ENCODE data around the gene WFDC8. TPM values are rescaled to one million over a fixed set of nuclear protein-coding genes. Genes with fewer than 3 reads are reported as not detected.
"Not testable (repeated sequence)": the region's sequence is repeated elsewhere in the genome, so short reads cannot be mapped to it uniquely, and the experiment has no call there.

Gene WFDC8
- total RNA-seq: not detected
- long read RNA-seq: 0 reads

- ATAC-seq: no peak
- intact Hi-C loops (cut with micrococcal nuclease): no loop called here
- DNase-seq: no peak
Observed at GRCh38 chr20:45579184-45579583, at the start of gene WFDC8. TSS of gene WFDC8 (minus strand) at chr20:45579284. CDS start at chr20:45579247, 37 bp downstream.

GRCh38 chr20:45626540-45626939 is 47.5 kb upstream of the WFDC8 start:
- DNase-seq (no peak), ATAC-seq (no peak)
- intact Hi-C loops (cut with micrococcal nuclease): no loop called here

GRCh38 chr20:45621593-45621992 is 42.5 kb upstream of the WFDC8 start:
- ATAC-seq (no peak), DNase-seq (no peak)
- intact Hi-C loops (cut with micrococcal nuclease): no loop called here

DNA sequence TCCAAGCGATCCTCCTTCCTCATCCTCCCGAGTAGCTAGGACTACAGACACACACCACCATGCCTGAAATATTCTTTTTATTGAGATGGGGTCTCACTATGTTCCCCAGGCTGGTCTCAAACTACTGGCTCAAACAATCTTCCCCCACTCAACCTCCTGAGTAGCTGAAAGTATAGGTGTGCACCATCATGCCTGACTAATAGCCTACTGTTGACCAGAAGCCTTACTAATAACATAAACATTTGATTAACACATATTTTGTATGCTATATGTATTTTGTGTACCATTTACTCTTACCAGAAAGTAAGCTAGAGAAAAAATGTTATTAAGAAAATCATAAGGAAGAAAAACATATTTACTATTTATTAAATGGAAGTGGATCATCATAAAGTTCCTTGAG is 38.5 kb upstream of the WFDC8 start:
- intact Hi-C loops (cut with micrococcal nuclease): no loop called here
- DNase-seq (no peak), ATAC-seq (no peak)

DNA sequence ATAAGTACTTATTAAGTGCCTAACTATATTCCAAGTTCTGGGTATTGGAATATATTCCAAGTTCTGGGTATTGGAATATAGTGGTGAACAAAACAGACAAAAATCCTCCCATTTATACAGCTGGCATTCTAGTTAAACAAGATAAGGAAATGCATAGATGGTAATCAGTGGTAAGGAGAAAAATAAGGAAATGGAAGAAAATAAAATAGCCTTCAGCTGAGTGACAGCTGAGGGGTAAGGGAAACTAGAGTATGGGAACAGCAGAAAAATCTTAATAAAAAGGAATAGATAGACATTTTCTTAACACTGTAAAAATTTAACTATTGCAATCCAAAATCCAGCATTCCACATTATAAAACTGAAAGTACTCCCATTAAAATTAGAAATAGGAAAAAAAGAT is 33.2 kb upstream of the WFDC8 start:
- intact Hi-C loops (cut with micrococcal nuclease): no loop called here
- ATAC-seq (no peak), DNase-seq (no peak)

- DNase-seq: no peak
- ATAC-seq: no peak
- intact Hi-C loops (cut with micrococcal nuclease): no loop called here
Observed at GRCh38 chr20:45611054-45611453, 32.0 kb upstream of the WFDC8 start.

GRCh38 chr20:45607810-45608209 is 28.7 kb upstream of the WFDC8 start:
- intact Hi-C loops (cut with micrococcal nuclease): no loop called here
- ATAC-seq (no peak), DNase-seq (no peak)

GRCh38 chr20:45595235-45595634 is 16.2 kb upstream of the WFDC8 start:
- intact Hi-C loops (cut with micrococcal nuclease): no loop called here
- ATAC-seq: no peak
- no peak for DNase-seq

GRCh38 chr20:45593498-45593897 is 14.4 kb upstream of the WFDC8 start:
- intact Hi-C loops (cut with micrococcal nuclease): no loop called here
- ATAC-seq (no peak), DNase-seq (no peak)

DNA sequence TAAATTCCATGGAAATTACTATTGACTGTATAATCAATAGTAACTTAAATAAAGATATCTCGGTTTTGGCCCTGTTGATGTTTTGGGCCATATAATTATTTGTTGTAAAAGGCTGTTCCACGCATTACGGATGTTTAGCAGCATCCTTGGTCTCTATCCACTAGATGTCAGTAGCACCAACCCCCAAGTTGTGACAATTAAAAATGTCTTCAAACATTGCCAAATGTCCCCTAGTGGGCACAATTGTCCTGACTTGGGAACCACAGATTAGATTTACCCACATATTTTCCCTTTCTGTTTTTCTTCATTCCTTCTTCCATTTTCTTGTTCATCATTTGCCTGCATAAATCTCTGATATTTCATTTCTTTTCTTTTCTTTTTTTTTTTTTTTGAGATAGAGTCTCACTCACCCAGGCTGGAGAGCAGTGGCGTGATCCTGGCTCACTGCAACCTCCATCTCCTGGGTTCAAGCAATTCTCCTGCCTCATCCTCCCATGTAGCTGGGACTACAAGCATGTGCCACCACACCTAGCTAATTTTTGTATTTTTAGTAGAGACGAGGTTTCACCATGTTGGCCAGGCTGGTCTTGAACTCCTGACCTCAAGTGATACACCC is 13.6 kb upstream of the WFDC8 start:
- ATAC-seq (no peak), DNase-seq (no peak)
- intact Hi-C loops (cut with micrococcal nuclease): no loop called here

DNA sequence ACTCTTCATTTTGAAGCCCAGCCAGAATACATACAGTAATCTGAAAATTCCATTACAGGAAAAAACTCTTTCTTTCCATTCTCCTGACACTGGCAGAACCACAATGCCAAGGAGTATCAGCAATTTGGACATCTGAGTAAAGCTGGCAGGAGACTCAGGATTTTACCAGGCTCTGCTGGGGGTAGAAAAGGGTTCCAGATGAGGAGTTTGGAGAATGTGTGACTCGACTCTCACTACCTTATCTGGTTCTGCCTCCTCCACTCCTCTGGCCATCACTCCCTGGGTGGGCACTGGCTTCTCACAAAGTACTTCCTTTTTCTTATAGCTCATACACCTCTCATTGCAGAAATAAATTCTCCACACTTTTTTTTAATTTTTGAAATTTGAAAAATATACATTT is 10.6 kb upstream of the WFDC8 start:
- DNase-seq (no peak), ATAC-seq (no peak)
- intact Hi-C loops (cut with micrococcal nuclease): no loop called here

DNA sequence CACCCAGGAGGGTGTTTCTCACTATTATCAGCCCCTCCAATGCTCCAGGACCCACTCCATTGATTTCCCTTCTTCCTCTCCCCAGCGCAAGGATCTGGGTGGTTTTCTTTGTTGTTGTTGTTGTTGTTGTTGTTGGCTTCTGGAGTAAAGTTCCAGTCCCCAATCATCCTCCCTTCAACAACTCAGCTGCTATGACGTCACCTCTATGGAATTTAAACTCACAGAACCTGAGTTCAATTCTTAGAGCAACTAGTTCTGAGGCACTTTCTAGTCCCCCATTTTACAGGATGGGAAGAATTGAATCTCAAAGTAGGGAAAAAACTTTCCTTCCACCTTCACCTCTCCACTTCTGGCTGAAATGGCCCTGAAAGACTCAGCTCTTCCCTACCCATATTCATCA is 9.7 kb upstream of the WFDC8 start:
- no peak for DNase-seq
- ATAC-seq: no peak
- intact Hi-C loops (cut with micrococcal nuclease): no loop called here

DNA sequence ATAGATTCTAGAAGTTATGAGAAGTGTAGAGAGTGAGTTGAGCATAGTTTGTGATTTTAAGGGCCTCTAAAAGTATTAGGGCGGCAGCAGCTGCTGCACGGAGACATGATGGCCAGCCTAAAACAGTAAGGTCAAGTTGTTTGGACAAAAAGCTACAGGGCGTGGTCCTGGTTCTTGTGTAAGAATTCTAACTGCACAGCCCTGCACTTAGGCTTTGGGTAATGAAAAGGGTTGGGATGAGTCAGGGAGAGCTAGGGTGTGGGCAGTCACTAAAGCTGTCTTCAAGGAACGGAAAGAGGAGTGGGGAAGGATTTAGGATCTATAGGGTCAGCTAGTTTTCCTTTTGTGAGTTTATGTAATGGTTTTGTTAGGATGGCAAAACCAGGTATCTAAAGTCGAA is 6.9 kb upstream of the WFDC8 start:
- DNase-seq; ATAC-seq; intact Hi-C loops (cut with micrococcal nuclease): not testable (repeated sequence)

GRCh38 chr20:45584294-45584693 is 5.2 kb upstream of the WFDC8 start:
- ATAC-seq; intact Hi-C loops (cut with micrococcal nuclease); DNase-seq: not testable (repeated sequence)

DNA sequence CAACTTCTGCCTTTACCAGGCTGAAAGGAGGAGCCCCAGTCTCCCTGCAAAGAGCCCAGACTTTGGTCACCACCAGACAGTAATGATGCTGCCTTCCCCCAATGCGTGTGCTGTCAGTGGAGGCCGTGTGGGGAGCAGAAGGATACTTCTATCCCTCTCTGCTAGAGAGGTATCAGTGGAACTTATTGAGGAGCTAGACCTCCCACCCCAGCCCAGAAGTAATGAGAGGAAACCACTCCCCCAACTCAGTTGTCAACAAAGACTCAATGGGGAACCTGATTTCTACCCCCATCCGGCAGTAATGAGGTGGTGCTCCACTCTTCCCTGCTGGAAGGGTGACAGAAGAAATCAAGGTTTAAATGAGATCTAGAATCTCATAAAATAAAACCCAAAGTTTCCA is 4.4 kb upstream of the WFDC8 start:
- DNase-seq (no peak), ATAC-seq (no peak)
- intact Hi-C loops (cut with micrococcal nuclease): no loop called here

- DNase-seq (no peak), ATAC-seq (no peak)
- intact Hi-C loops (cut with micrococcal nuclease): no loop called here
Observed at GRCh38 chr20:45581702-45582101, 2.6 kb upstream of the WFDC8 start.

GRCh38 chr20:45578231-45578630 is 853 bp downstream of the WFDC8 start:
- ATAC-seq: no peak
- intact Hi-C loops (cut with micrococcal nuclease): no loop called here

DNA sequence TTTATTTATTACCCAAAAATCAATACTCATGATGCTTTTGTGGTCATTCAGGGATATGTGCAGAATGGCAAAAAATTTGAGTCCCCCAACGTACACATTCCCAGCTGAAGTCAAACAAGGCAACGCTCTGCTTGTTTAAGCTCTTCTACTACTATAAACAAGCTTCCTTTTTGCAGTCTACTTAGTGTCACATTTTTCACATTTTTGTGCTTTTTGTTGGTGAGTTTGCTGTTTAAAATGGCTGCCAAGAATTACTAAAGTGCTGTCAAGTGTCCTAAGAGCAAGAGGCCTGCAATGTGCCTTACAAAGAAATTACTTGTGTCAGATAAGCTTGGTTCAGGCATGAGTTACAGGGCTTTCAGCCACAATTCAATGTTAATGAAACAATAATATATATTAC is 2.1 kb downstream of the WFDC8 start:
- ATAC-seq (no peak), DNase-seq (no peak)

More at GRCh38 chr20:45578231-45578630, 853 bp downstream of the WFDC8 start:
- no peak for DNase-seq

DNA sequence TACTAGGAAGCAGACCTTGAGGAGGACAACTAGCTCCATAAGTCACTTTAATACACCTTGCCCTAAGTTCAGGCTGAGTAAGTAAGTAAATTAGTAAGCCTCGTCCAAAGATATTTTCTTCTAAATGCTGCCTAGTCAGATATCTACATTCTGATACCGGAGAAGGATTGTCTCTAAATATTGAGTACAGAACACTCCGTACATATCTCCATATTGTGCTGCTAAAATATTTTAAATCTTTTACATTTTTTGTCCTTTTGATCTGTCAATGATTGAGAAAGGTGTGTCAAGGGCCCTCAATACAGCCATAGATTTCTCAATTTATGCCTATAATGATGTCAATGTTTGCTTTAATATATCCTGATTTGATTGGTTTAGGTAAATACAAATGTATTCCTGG is 3.2 kb downstream of the WFDC8 start:
- ATAC-seq (no peak), DNase-seq (no peak)
- intact Hi-C loops (cut with micrococcal nuclease): no loop called here

More for the DNA sequence above, 2.1 kb downstream of the WFDC8 start:
- intact Hi-C loops (cut with micrococcal nuclease): no loop called here

- DNase-seq; ATAC-seq; intact Hi-C loops (cut with micrococcal nuclease): not testable (repeated sequence)
Observed at GRCh38 chr20:45569650-45570049, 9.4 kb downstream of the WFDC8 start.

GRCh38 chr20:45564760-45565276 is 14.3 kb downstream of the WFDC8 start:
- ATAC-seq (no peak), DNase-seq (no peak)
- intact Hi-C loops (cut with micrococcal nuclease): no loop called here
